Measurements from ENCODE around the gene BUB3.

Gene BUB3

GRCh38 chr10:123141791-123142700 lies 12.2 kb upstream of the BUB3 start:
- Histone ChIP-seq H3K4me1 (ENCODE audit: control insufficient read depth in 2 of 2, insufficient read depth in 2 of 2, low read length in 2 of 2) (peaks cover 0 to 2% of the 10 kb centered on the region in 2 donors), H3K36me3 (ENCODE audit: control insufficient read depth in 2 of 2, insufficient read depth in 2 of 2, low read length in 2 of 2) (no peaks in the 10 kb centered on the region), H3K4me3 (ENCODE audit: low read length in 2 of 2) (no peak overlapping the region), H3K9me3 (ENCODE audit: control insufficient read depth in 2 of 2, low read length in 2 of 2) (no peaks in the 10 kb centered on the region), H3K9ac (ENCODE audit: low read depth in 1 of 2, low read length in 2 of 2) (no peak overlapping the region), H3K27me3 (ENCODE audit: control insufficient read depth in 2 of 2, insufficient read depth in 2 of 2, low read length in 2 of 2) (peaks cover 85 to 87% of the 10 kb centered on the region in 2 donors), H3K27ac (ENCODE audit: low read depth in 2 of 2, low read length in 2 of 2) (no peak overlapping the region)

- H3K9me3 ChIP-seq (ENCODE audit: control insufficient read depth in 2 of 2, low read length in 2 of 2) = no peaks in the 10 kb centered on the region
- H3K27me3 ChIP-seq (ENCODE audit: control insufficient read depth in 2 of 2, insufficient read depth in 2 of 2, low read length in 2 of 2) = peaks cover 85 to 87% of the 10 kb centered on the region in 2 donors
- no peaks in the 10 kb centered on the region for H3K4me1 ChIP-seq (ENCODE audit: control insufficient read depth in 2 of 2, insufficient read depth in 2 of 2, low read length in 2 of 2)
- no peak overlapping the region for H3K4me3 ChIP-seq (ENCODE audit: low read length in 2 of 2)
- no peak overlapping the region for H3K9ac ChIP-seq (ENCODE audit: low read depth in 1 of 2, low read length in 2 of 2)
- no peak overlapping the region for H3K27ac ChIP-seq (ENCODE audit: low read depth in 2 of 2, low read length in 2 of 2)
- no peaks in the 10 kb centered on the region for H3K36me3 ChIP-seq (ENCODE audit: control insufficient read depth in 2 of 2, insufficient read depth in 2 of 2, low read length in 2 of 2)
These were observed 11.5 kb upstream of the BUB3 start for GRCh38 chr10:123142701-123143161.

- H3K9me3 ChIP-seq (ENCODE audit: control insufficient read depth in 2 of 2, low read length in 2 of 2) = no peaks in the 10 kb centered on the region
- peaks cover 84 to 85% of the 10 kb centered on the region in 2 donors for H3K27me3 ChIP-seq (ENCODE audit: control insufficient read depth in 2 of 2, insufficient read depth in 2 of 2, low read length in 2 of 2)
- no peaks in the 10 kb centered on the region for H3K4me1 ChIP-seq (ENCODE audit: control insufficient read depth in 2 of 2, insufficient read depth in 2 of 2, low read length in 2 of 2)
- H3K9ac ChIP-seq (ENCODE audit: low read depth in 1 of 2, low read length in 2 of 2) = no peak overlapping the region
- H3K36me3 ChIP-seq (ENCODE audit: control insufficient read depth in 2 of 2, insufficient read depth in 2 of 2, low read length in 2 of 2) = no peaks in the 10 kb centered on the region
- no peak overlapping the region for H3K27ac ChIP-seq (ENCODE audit: low read depth in 2 of 2, low read length in 2 of 2)
- H3K4me3 ChIP-seq (ENCODE audit: low read length in 2 of 2) = no peak overlapping the region
These were observed 10.9 kb upstream of the BUB3 start for GRCh38 chr10:123143162-123143824.

GRCh38 chr10:123143825-123144168 lies 10.4 kb upstream of the BUB3 start:
- H3K27me3 ChIP-seq (ENCODE audit: control insufficient read depth in 2 of 2, insufficient read depth in 2 of 2, low read length in 2 of 2) = peaks cover 84 to 85% of the 10 kb centered on the region in 2 donors
- H3K9ac ChIP-seq (ENCODE audit: low read depth in 1 of 2, low read length in 2 of 2) = no peak overlapping the region
- H3K4me3 ChIP-seq (ENCODE audit: low read length in 2 of 2) = no peak overlapping the region
- no peaks in the 10 kb centered on the region for H3K9me3 ChIP-seq (ENCODE audit: control insufficient read depth in 2 of 2, low read length in 2 of 2)
- H3K27ac ChIP-seq (ENCODE audit: low read depth in 2 of 2, low read length in 2 of 2) = no peak overlapping the region
- H3K36me3 ChIP-seq (ENCODE audit: control insufficient read depth in 2 of 2, insufficient read depth in 2 of 2, low read length in 2 of 2) = no peaks in the 10 kb centered on the region
- no peaks in the 10 kb centered on the region for H3K4me1 ChIP-seq (ENCODE audit: control insufficient read depth in 2 of 2, insufficient read depth in 2 of 2, low read length in 2 of 2)

- H3K4me3 ChIP-seq (ENCODE audit: low read length in 2 of 2) = no peak overlapping the region
- peaks cover 82 to 85% of the 10 kb centered on the region in 2 donors for H3K27me3 ChIP-seq (ENCODE audit: control insufficient read depth in 2 of 2, insufficient read depth in 2 of 2, low read length in 2 of 2)
- H3K4me1 ChIP-seq (ENCODE audit: control insufficient read depth in 2 of 2, insufficient read depth in 2 of 2, low read length in 2 of 2) = peaks cover 5 to 7% of the 10 kb centered on the region in 2 donors
- H3K36me3 ChIP-seq (ENCODE audit: control insufficient read depth in 2 of 2, insufficient read depth in 2 of 2, low read length in 2 of 2) = no peaks in the 10 kb centered on the region
- no peak overlapping the region for H3K9ac ChIP-seq (ENCODE audit: low read depth in 1 of 2, low read length in 2 of 2)
- no peak overlapping the region for H3K27ac ChIP-seq (ENCODE audit: low read depth in 2 of 2, low read length in 2 of 2)
- H3K9me3 ChIP-seq (ENCODE audit: control insufficient read depth in 2 of 2, low read length in 2 of 2) = no peaks in the 10 kb centered on the region
These were observed 9.3 kb upstream of the BUB3 start for GRCh38 chr10:123144697-123145541.

GRCh38 chr10:123145542-123146012 lies 8.6 kb upstream of the BUB3 start:
- no peak overlapping the region for H3K9ac ChIP-seq (ENCODE audit: low read depth in 1 of 2, low read length in 2 of 2)
- H3K27me3 ChIP-seq (ENCODE audit: control insufficient read depth in 2 of 2, insufficient read depth in 2 of 2, low read length in 2 of 2) = peaks cover 82 to 85% of the 10 kb centered on the region in 2 donors
- H3K4me3 ChIP-seq (ENCODE audit: low read length in 2 of 2) = no peak overlapping the region
- H3K27ac ChIP-seq (ENCODE audit: low read depth in 2 of 2, low read length in 2 of 2) = no peak overlapping the region
- H3K36me3 ChIP-seq (ENCODE audit: control insufficient read depth in 2 of 2, insufficient read depth in 2 of 2, low read length in 2 of 2) = no peaks in the 10 kb centered on the region
- H3K4me1 ChIP-seq (ENCODE audit: control insufficient read depth in 2 of 2, insufficient read depth in 2 of 2, low read length in 2 of 2) = peaks cover 9 to 10% of the 10 kb centered on the region in 2 donors
- H3K9me3 ChIP-seq (ENCODE audit: control insufficient read depth in 2 of 2, low read length in 2 of 2) = no peaks in the 10 kb centered on the region

- peaks cover 82 to 85% of the 10 kb centered on the region in 2 donors for H3K27me3 ChIP-seq (ENCODE audit: control insufficient read depth in 2 of 2, insufficient read depth in 2 of 2, low read length in 2 of 2)
- no peak overlapping the region for H3K9ac ChIP-seq (ENCODE audit: low read depth in 1 of 2, low read length in 2 of 2)
- no peaks in the 10 kb centered on the region for H3K9me3 ChIP-seq (ENCODE audit: control insufficient read depth in 2 of 2, low read length in 2 of 2)
- H3K4me3 ChIP-seq (ENCODE audit: low read length in 2 of 2) = no peak overlapping the region
- no peaks in the 10 kb centered on the region for H3K36me3 ChIP-seq (ENCODE audit: control insufficient read depth in 2 of 2, insufficient read depth in 2 of 2, low read length in 2 of 2)
- peaks cover 15 to 16% of the 10 kb centered on the region in 2 donors for H3K4me1 ChIP-seq (ENCODE audit: control insufficient read depth in 2 of 2, insufficient read depth in 2 of 2, low read length in 2 of 2)
- no peak overlapping the region for H3K27ac ChIP-seq (ENCODE audit: low read depth in 2 of 2, low read length in 2 of 2)
These were observed 7.9 kb upstream of the BUB3 start for GRCh38 chr10:123146013-123146893.

GRCh38 chr10:123146894-123147634 lies 7.1 kb upstream of the BUB3 start:
- peaks cover 78 to 85% of the 10 kb centered on the region in 2 donors for H3K27me3 ChIP-seq (ENCODE audit: control insufficient read depth in 2 of 2, insufficient read depth in 2 of 2, low read length in 2 of 2)

More at GRCh38 chr10:123146894-123147634, 7.1 kb upstream of the BUB3 start:
- H3K9me3 ChIP-seq (ENCODE audit: control insufficient read depth in 2 of 2, low read length in 2 of 2) = no peaks in the 10 kb centered on the region
- H3K4me3 ChIP-seq (ENCODE audit: low read length in 2 of 2) = no peak overlapping the region
- H3K4me1 ChIP-seq (ENCODE audit: control insufficient read depth in 2 of 2, insufficient read depth in 2 of 2, low read length in 2 of 2) = peaks cover 18 to 20% of the 10 kb centered on the region in 2 donors
- H3K9ac ChIP-seq (ENCODE audit: low read depth in 1 of 2, low read length in 2 of 2) = no peak overlapping the region
- no peaks in the 10 kb centered on the region for H3K36me3 ChIP-seq (ENCODE audit: control insufficient read depth in 2 of 2, insufficient read depth in 2 of 2, low read length in 2 of 2)
- no peak overlapping the region for H3K27ac ChIP-seq (ENCODE audit: low read depth in 2 of 2, low read length in 2 of 2)
